HG03342 (cell line): ENCODE results near the gene MAP1LC3A.

Experiments used
- ATAC-seq: cut with Tn5 transposase; IDR thresholded peaks from one replicate; pipeline ENCODE4 v1.9.1; 2021; ENCODE audit warnings: mild to moderate bottlenecking, moderate library complexity; ENCODE audit not compliant: unreplicated experiment

MAP1LC3A gene

GRCh38 chr20:34528921-34529297 lies 29.6 kb upstream of the MAP1LC3A start:
- ATAC-seq, result no peak

- ATAC-seq, result no peak
These were observed 28.8 kb upstream of the MAP1LC3A start for GRCh38 chr20:34529742-34530141.

DNA sequence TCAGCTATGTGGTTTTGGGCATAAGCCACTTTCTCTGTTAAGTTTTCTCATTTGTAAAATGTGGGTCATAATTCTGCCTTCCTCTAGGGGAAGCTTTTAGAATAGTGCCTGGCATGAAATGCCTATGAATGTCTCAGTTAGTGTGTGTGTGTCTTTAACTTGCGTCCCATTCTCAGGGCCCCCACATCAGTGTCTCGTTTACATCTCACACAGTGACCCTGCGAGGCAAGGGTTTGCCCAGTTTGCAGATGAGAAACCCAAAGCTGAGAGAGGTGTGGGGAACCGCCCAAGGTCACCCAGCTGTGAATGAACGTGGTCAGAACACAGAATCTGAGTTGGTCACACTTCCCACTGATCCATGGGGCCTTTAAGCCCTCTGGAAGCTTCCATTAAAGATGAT lies 28.2 kb upstream of the MAP1LC3A start:
- no peak for ATAC-seq

- ATAC-seq, result no peak
These were observed 26.8 kb upstream of the MAP1LC3A start for GRCh38 chr20:34531608-34532265.

GRCh38 chr20:34532320-34532719 lies 26.2 kb upstream of the MAP1LC3A start:
- no peak for ATAC-seq

- ATAC-seq, result no peak
These were observed 25.8 kb upstream of the MAP1LC3A start for GRCh38 chr20:34532756-34533155.

- no peak for ATAC-seq
These were observed 23.9 kb upstream of the MAP1LC3A start for GRCh38 chr20:34534391-34535165.

DNA sequence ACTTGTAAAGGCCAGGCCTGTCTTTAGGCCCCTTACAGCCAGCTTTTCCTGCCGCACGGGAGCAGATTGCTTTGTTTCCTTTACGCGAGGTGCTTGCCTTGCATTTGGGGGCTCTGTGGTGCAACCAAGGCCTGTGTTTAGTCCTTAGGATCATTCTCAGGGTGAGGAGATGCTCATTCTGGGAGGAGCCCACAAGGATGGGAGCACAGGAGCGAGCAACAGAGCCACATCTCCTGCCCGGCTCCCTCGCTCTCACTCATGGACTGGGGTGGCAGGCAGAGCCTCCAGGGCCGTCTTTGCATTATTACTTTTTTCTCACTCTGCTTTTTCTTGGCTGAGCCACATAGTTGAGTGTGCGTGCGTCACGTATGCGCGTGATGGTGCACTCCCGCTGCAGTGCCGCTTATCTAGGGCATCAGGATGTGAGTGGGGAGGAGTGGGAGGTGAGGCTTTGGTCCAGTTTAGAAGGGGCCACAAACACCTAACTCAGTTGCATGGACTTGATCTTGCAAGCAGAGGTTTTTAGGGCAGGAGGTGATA lies 23.1 kb upstream of the MAP1LC3A start:
- ATAC-seq, result no peak

DNA sequence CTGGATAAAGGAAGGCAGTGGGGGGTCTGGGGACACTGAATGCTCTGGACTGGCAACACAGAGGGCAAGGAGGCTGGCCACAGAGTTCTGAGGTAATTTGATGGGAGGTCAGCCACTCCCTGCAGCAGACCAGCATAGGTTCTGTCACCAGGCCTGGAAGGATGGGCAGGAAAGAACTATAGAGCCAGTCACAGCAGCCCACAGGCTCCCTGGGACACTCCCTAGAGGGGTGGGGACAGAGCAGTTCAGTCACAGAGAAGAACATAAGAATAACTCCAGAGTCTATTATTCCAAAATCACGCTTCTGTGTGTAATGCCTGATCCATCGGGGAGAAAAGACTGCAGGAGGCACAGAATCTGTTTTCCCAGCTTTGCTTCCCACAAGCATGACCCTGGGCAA lies 22.7 kb upstream of the MAP1LC3A start:
- no peak for ATAC-seq

DNA sequence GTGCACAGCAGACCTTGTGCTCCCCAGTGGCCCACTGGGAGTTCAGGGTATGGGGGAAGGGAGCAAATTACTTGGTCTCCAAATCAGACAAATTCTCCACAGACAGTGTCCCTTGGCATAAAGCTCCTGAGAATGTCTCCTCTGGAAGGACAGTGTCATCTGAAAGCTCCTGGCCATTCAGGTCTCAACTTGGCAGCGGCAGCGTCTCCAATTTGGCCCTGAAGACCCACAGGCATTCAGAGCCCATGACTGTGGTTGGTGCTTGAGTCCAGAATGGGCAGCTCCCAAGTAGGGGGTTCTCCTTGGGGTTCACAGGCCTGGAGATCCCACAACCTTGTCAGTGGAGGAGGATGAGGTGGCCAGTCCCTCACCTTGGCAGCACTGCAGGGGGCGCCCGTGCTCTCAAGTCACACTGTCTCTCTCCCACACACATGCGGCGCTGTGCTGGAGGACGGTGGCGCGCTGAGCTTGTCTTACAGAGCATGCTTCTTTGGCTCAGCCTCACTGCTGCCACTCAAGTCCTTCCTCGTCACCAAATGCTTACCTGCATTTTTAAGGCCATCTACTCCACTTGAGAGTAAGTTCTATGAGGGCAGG lies 21.6 kb upstream of the MAP1LC3A start:
- ATAC-seq, result no peak

GRCh38 chr20:34537651-34538050 lies 20.9 kb upstream of the MAP1LC3A start:
- ATAC-seq, result no peak

GRCh38 chr20:34538671-34539123 lies 19.8 kb upstream of the MAP1LC3A start:
- no peak for ATAC-seq

- ATAC-seq, result no peak
These were observed 18.8 kb upstream of the MAP1LC3A start for GRCh38 chr20:34539756-34540155.

DNA sequence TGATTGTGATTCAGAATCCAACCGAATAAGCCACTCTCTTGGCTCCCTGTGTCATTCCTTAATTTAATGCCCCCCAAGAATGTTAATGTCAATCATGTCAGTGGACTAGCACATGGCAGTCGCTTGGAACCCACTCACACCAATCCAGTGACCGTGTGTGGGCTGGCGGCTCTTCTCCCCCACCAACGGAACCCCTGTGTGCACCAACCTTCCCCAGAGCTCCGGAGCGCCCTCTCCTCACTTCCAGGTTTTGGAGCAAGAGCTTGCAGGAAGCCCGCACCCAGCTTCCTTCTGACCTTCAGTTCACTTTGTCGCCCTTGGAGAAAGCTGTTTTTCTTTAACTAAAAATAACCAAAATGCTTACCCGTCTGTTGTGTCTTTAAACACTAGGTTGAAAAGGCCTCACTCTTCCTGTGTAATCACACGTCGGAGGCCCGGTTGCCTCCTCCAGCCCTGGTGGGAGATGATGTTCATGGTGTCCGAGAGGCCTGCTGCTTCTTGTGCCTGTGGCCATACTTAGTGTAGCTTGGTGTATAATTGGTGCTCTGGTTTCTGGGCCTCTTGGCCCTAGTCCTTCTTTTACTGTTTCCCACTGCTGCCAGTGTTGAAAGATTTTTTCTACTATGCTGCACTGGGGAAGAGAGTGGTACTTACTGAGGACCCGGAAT lies 17.8 kb upstream of the MAP1LC3A start:
- no peak for ATAC-seq

- no peak for ATAC-seq
These were observed 17.1 kb upstream of the MAP1LC3A start for GRCh38 chr20:34541264-34541901.

GRCh38 chr20:34541917-34542316 lies 16.6 kb upstream of the MAP1LC3A start:
- no peak for ATAC-seq

DNA sequence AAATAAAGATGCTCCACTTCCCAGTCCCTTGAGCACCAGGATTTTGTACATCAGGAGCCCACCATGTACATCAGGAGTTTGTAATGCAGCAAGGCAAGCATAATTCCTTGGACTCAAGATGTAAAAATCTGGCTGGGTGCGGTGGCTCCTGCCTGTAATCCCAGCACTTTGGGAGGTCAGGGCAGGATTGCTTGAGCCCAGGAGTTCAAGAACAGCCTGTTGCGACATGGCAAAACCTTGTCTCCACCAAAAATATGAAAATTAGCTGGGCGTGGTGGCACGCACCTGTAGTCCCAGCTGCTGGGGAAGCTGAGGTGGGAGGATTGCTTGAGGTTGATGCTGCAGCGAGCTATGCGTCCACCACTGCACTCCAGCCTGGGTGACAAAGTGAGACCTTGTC lies 16.1 kb upstream of the MAP1LC3A start:
- ATAC-seq, result no peak

- ATAC-seq, result no peak
These were observed 15.0 kb upstream of the MAP1LC3A start for GRCh38 chr20:34543463-34544056.

DNA sequence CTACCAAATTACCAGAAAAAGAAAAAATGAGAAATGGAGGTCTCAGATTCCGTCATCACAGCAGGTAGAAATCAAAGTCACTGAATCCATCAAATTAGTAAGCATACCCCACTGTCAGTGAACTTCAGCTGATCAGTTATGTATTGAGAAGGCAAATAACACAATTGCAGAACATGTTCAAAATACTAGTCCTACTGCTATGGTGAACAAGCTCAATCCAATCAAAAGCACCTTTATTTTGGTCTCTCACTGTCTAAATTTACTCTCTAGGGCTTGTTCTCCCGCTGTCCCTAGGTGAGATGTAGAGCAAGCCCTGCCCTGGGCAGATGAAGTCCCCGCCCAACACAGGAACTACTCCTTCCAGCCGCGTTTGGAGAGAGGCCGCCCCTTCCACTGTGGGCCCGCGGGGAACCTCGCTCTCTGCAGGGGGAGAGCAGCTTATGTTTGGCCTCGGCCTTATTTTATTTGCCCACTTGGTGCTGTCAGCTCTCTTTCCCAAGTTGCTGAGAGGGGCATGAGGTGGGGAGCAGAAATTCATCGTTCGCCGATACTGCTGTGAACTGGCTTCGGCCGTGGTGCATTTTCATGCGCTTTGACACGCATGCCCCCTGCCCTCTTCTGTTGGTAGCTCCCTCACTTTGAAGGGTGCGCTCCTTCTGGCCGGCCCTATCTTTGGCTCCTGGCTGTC lies 14.3 kb upstream of the MAP1LC3A start:
- no peak for ATAC-seq

DNA sequence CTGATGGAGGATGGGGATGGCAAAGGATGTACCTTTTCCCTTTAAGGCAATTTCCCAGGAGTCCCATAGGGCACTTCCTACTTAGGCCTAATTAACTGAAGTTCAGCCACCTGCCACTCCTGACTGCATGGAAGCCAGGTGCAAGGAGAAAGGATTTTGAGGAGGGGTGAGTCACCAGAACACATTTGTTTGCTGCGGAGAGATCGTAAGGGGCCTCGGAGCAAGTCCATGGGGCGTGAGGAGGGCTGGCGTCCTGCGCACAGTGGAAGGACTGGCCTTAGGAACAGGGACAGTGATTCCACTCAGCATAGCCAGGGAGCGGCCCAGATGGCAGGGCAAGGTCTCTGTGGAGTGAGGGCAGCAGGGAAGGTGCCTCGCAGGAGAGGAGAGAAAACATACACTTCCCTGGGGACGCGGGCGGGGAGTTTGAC lies 11.8 kb upstream of the MAP1LC3A start:
- ATAC-seq, result no peak
